ENCODE results near the gene CRADD.

The CRADD gene

GRCh38 chr12:93789767-93790166, 112.6 kb downstream of the CRADD start:
- Histone ChIP-seq H3K4me1 (ENCODE audit: control insufficient read depth, insufficient read depth, low read length) (peaks cover 3% of the 10 kb centered on the region; the same call in 1 of the 2 replicates), H3K27ac (ENCODE audit: extremely low read depth, low read depth, low read length) (no peak overlapping the region)
- CTCF ChIA-PET: interaction anchor here (1.1 kb wide), 1 partner anchor 12 kb away, joined by 3 read pairs; no protein-coding TSS in a partner anchor

GRCh38 chr12:93790472-93791152, 113.4 kb downstream of the CRADD start:
- no peak overlapping the region for H3K4me3 ChIP-seq (ENCODE audit: low read depth, low read length)
- peaks cover 3% of the 10 kb centered on the region; the same call in 1 of the 2 replicates for H3K4me1 ChIP-seq (ENCODE audit: control insufficient read depth, insufficient read depth, low read length)
- H3K36me3 ChIP-seq (ENCODE audit: control insufficient read depth in 2 of 2, insufficient read depth in 1 of 2, low read length in 2 of 2): no peaks in the 10 kb centered on the region
- H3K27ac ChIP-seq (ENCODE audit: extremely low read depth, low read depth, low read length): no peak overlapping the region
- POLR2A ChIA-PET: no interaction called here
- H3K9me3 ChIP-seq (ENCODE audit: control insufficient read depth, insufficient read depth, low read depth, low read length): no peaks in the 10 kb centered on the region
- TF ChIP-seq ZNF433 (tag by site-specific recombination; IDR thresholded peaks at IDR 0.05; ENCODE audit: low read depth): no peak
- no peak for TF ChIP-seq PRDM6 (tag by site-specific recombination; IDR thresholded peaks at IDR 0.05)
- no peak for TF ChIP-seq ZBTB26 (tag by site-specific recombination; optimal IDR thresholded peaks at IDR 0.05)
- TF ChIP-seq KLF10 (tag by site-specific recombination; IDR thresholded peaks at IDR 0.05): no peak
- no peak for TF ChIP-seq ZBTB7A (tag by site-specific recombination; IDR thresholded peaks at IDR 0.05; ENCODE audit: low read depth)
- TF ChIP-seq ZNF626 (tag by site-specific recombination; IDR thresholded peaks at IDR 0.05): no peak
- TF ChIP-seq ZSCAN23 (tag by site-specific recombination; IDR thresholded peaks at IDR 0.05): no peak
- no peak for TF ChIP-seq ZNF585B (tag by site-specific recombination; IDR thresholded peaks at IDR 0.05)
- TF ChIP-seq OVOL3 (tag by site-specific recombination; IDR thresholded peaks at IDR 0.05): no peak
- no peak for TF ChIP-seq ZBTB17 (tag by site-specific recombination; IDR thresholded peaks at IDR 0.05)
- TF ChIP-seq EGR2 (tag by site-specific recombination; IDR thresholded peaks at IDR 0.05; ENCODE audit: low read depth): no peak
- TF ChIP-seq ZNF707 (tag by site-specific recombination; IDR thresholded peaks at IDR 0.05): no peak
- TF ChIP-seq ZNF473 (tag by site-specific recombination; IDR thresholded peaks at IDR 0.05): no peak
- TF ChIP-seq ZNF558 (tag by site-specific recombination; IDR thresholded peaks at IDR 0.05): no peak
- TF ChIP-seq ZBTB48 (tag by site-specific recombination; IDR thresholded peaks at IDR 0.05): no peak
- TF ChIP-seq ZNF629 (tag by site-specific recombination; IDR thresholded peaks at IDR 0.05): no peak
- no peak for TF ChIP-seq ZNF341 (tag by site-specific recombination; IDR thresholded peaks at IDR 0.05; ENCODE audit: low read depth)
- TF ChIP-seq KLF9 (tag by site-specific recombination; IDR thresholded peaks at IDR 0.05; ENCODE audit: low read depth): no peak
- no peak for TF ChIP-seq MZF1 (tag by site-specific recombination; IDR thresholded peaks at IDR 0.05; ENCODE audit: borderline replicate concordance)
- CTCF ChIA-PET: interaction anchor here (1.1 kb wide), 1 partner anchor 11 kb away, joined by 3 read pairs; no protein-coding TSS in a partner anchor

More at GRCh38 chr12:93789767-93790166, 112.6 kb downstream of the CRADD start:
- POLR2A ChIA-PET: no interaction called here
- no peak for TF ChIP-seq ZSCAN23 (tag by site-specific recombination; IDR thresholded peaks at IDR 0.05)
- no peaks in the 10 kb centered on the region for H3K36me3 ChIP-seq (ENCODE audit: control insufficient read depth in 2 of 2, insufficient read depth in 1 of 2, low read length in 2 of 2)
- no peaks in the 10 kb centered on the region for H3K9me3 ChIP-seq (ENCODE audit: control insufficient read depth, insufficient read depth, low read depth, low read length)
- H3K4me3 ChIP-seq (ENCODE audit: low read depth, low read length): no peak overlapping the region

- ChIA-PET POLR2A (no interaction called here), CTCF (interaction anchor here (1.1 to 1.7 kb wide), 2 partner anchors 51 to 308 kb away, joined by 3 to 6 read pairs; no protein-coding TSS in a partner anchor)
- no peak overlapping the region for H3K27ac ChIP-seq (ENCODE audit: extremely low read depth, low read depth, low read length)
- no peaks in the 10 kb centered on the region for H3K4me1 ChIP-seq (ENCODE audit: control insufficient read depth, insufficient read depth, low read length)
- H3K9me3 ChIP-seq (ENCODE audit: control insufficient read depth, insufficient read depth, low read depth, low read length): no peaks in the 10 kb centered on the region
- H3K4me3 ChIP-seq (ENCODE audit: low read depth, low read length): no peak overlapping the region
- no peaks in the 10 kb centered on the region for H3K36me3 ChIP-seq (ENCODE audit: control insufficient read depth in 2 of 2, insufficient read depth in 1 of 2, low read length in 2 of 2)
- TF ChIP-seq ZNF133 (tag by site-specific recombination; IDR thresholded peaks at IDR 0.05) (no peak), ZNF707 (tag by site-specific recombination; IDR thresholded peaks at IDR 0.05) (no peak), ZNF560 (tag by site-specific recombination; IDR thresholded peaks at IDR 0.05; ENCODE audit: borderline replicate concordance) (no peak), ZNF114 (tag by site-specific recombination; IDR thresholded peaks at IDR 0.05) (no peak), ZNF155 (tag by site-specific recombination; IDR thresholded peaks at IDR 0.05) (no peak), ZSCAN30 (tag by site-specific recombination; IDR thresholded peaks at IDR 0.05) (no peak), ZNF18 (tag by site-specific recombination; IDR thresholded peaks at IDR 0.05) (no peak), ZBTB10 (tag by site-specific recombination; IDR thresholded peaks at IDR 0.05) (no peak)
Measured at GRCh38 chr12:93793007-93793406, 115.8 kb downstream of the CRADD start.

Data from HEK293 (cell line).